Effector memory CD8-positive, alpha-beta T cell (primary cell): Measurements from ENCODE around the gene CLRN3.

Experiments
- ATAC-seq: fragments of 150-1000 bp; cut with Tn5 transposase; replicated peaks from 2 replicates; pipeline ENCODE4 v1.10.0; 2021; ENCODE audit warnings: mild to moderate bottlenecking, moderate library complexity
- DNase-seq, 3 experiments: peaks; one replicate each; pipeline ENCODE4 v3.0.0; 2021
- H3K27ac Mint-ChIP-seq, 2 donors: one replicate each; pipeline ENCODE4 v1.8.0; 2022; ENCODE audit warnings: mild to moderate bottlenecking in 2 of 2, mixed read lengths in 2 of 2, moderate library complexity in 2 of 2
- H3K27me3 Mint-ChIP-seq, 2 donors: one replicate each; pipeline ENCODE4 v1.8.0; 2022; ENCODE audit warnings: mixed read lengths in 2 of 2
- H3K36me3 Mint-ChIP-seq: one replicate; pipeline ENCODE4 v1.8.0; 2022; ENCODE audit warnings: mild to moderate bottlenecking, moderate library complexity, mixed read lengths; ENCODE audit not compliant: insufficient read depth
- H3K4me1 Mint-ChIP-seq, 2 donors: one replicate each; pipeline ENCODE4 v1.8.0; 2022; ENCODE audit warnings: low read depth in 2 of 2, mixed read lengths in 2 of 2
- H3K4me3 Mint-ChIP-seq, 2 donors: one replicate each; pipeline ENCODE4 v1.8.0; 2022; ENCODE audit warnings: mild to moderate bottlenecking in 2 of 2, mixed read lengths in 2 of 2, moderate library complexity in 2 of 2
- H3K9me3 Mint-ChIP-seq, 2 donors: one replicate each; pipeline ENCODE4 v1.8.0; 2022; ENCODE audit warnings: mixed read lengths in 2 of 2

The CLRN3 gene

GRCh38 chr10:127872011-127872761 lies 20.6 kb downstream of the CLRN3 start:
- Mint-ChIP-seq H3K36me3 (no peaks in the 10 kb centered on the region), H3K4me1 (no peaks in the 10 kb centered on the region), H3K9me3 (no peaks in the 10 kb centered on the region), H3K27ac (no peak overlapping the region), H3K4me3 (no peak overlapping the region), H3K27me3 (peaks cover 41 to 87% of the 10 kb centered on the region in 2 donors)
- no peak for ATAC-seq
- no peak for DNase-seq

- H3K4me1 Mint-ChIP-seq: no peaks in the 10 kb centered on the region
- ATAC-seq: no peak
- DNase-seq: no peak
- no peak overlapping the region for H3K4me3 Mint-ChIP-seq
- peaks cover 43 to 88% of the 10 kb centered on the region in 2 donors for H3K27me3 Mint-ChIP-seq
- H3K9me3 Mint-ChIP-seq: no peaks in the 10 kb centered on the region
- H3K27ac Mint-ChIP-seq: no peak overlapping the region
- no peaks in the 10 kb centered on the region for H3K36me3 Mint-ChIP-seq
These were observed 21.1 kb downstream of the CLRN3 start for GRCh38 chr10:127871631-127872010.

GRCh38 chr10:127869329-127869728 lies 23.4 kb downstream of the CLRN3 start:
- Mint-ChIP-seq H3K4me1 (no peaks in the 10 kb centered on the region), H3K4me3 (no peak overlapping the region), H3K27ac (no peak overlapping the region), H3K36me3 (no peaks in the 10 kb centered on the region), H3K9me3 (no peaks in the 10 kb centered on the region), H3K27me3 (peaks cover 55 to 86% of the 10 kb centered on the region in 2 donors)
- no peak for ATAC-seq
- no peak for DNase-seq

GRCh38 chr10:127867805-127868204 lies 24.9 kb downstream of the CLRN3 start:
- Mint-ChIP-seq H3K9me3 (peaks cover 0 to 2% of the 10 kb centered on the region in 2 donors), H3K36me3 (no peaks in the 10 kb centered on the region), H3K27me3 (peaks cover 64 to 71% of the 10 kb centered on the region in 2 donors), H3K27ac (no peak overlapping the region), H3K4me3 (no peak overlapping the region), H3K4me1 (no peaks in the 10 kb centered on the region)
- ATAC-seq (no peak), DNase-seq (no peak)

- ATAC-seq (no peak), DNase-seq (no peak)
- Mint-ChIP-seq H3K27me3 (peaks cover 55 to 58% of the 10 kb centered on the region in 2 donors), H3K4me3 (no peak overlapping the region), H3K4me1 (no peaks in the 10 kb centered on the region), H3K9me3 (peaks cover 0 to 2% of the 10 kb centered on the region in 2 donors), H3K36me3 (no peaks in the 10 kb centered on the region), H3K27ac (no peak overlapping the region)
These were observed 26.3 kb downstream of the CLRN3 start for GRCh38 chr10:127866276-127867013.

GRCh38 chr10:127863231-127863825 lies 29.4 kb downstream of the CLRN3 start:
- H3K27me3 Mint-ChIP-seq: peaks cover 30 to 37% of the 10 kb centered on the region in 2 donors
- H3K4me3 Mint-ChIP-seq: no peak overlapping the region
- H3K4me1 Mint-ChIP-seq: no peaks in the 10 kb centered on the region
- H3K27ac Mint-ChIP-seq: no peak overlapping the region
- no peaks in the 10 kb centered on the region for H3K36me3 Mint-ChIP-seq
- DNase-seq: no peak
- no peak for ATAC-seq
- peaks cover 0 to 2% of the 10 kb centered on the region in 2 donors for H3K9me3 Mint-ChIP-seq

- peaks cover 0 to 2% of the 10 kb centered on the region in 2 donors for H3K9me3 Mint-ChIP-seq
- H3K36me3 Mint-ChIP-seq: no peaks in the 10 kb centered on the region
- H3K27me3 Mint-ChIP-seq: peaks cover 13 to 23% of the 10 kb centered on the region in 2 donors
- no peaks in the 10 kb centered on the region for H3K4me1 Mint-ChIP-seq
- no peak for DNase-seq
- no peak overlapping the region for H3K4me3 Mint-ChIP-seq
- no peak for ATAC-seq
- no peak overlapping the region for H3K27ac Mint-ChIP-seq
These were observed 32.1 kb downstream of the CLRN3 start for GRCh38 chr10:127860592-127860991.

GRCh38 chr10:127855976-127856375 lies 36.8 kb downstream of the CLRN3 start:
- no peak overlapping the region for H3K27ac Mint-ChIP-seq
- H3K4me3 Mint-ChIP-seq: no peak overlapping the region
- no peaks in the 10 kb centered on the region for H3K36me3 Mint-ChIP-seq
- ATAC-seq (no peak), DNase-seq (no peak)
- H3K9me3 Mint-ChIP-seq: no peaks in the 10 kb centered on the region
- H3K4me1 Mint-ChIP-seq: peaks cover 4 to 10% of the 10 kb centered on the region in 2 donors
- peaks cover 24 to 45% of the 10 kb centered on the region in 2 donors for H3K27me3 Mint-ChIP-seq

GRCh38 chr10:127855591-127855881 lies 37.2 kb downstream of the CLRN3 start:
- H3K27me3 Mint-ChIP-seq: peaks cover 28 to 50% of the 10 kb centered on the region in 2 donors
- no peak for ATAC-seq
- DNase-seq: no peak
- no peaks in the 10 kb centered on the region for H3K9me3 Mint-ChIP-seq
- no peaks in the 10 kb centered on the region for H3K36me3 Mint-ChIP-seq
- H3K27ac Mint-ChIP-seq: no peak overlapping the region
- H3K4me3 Mint-ChIP-seq: no peak overlapping the region
- peaks cover 4 to 10% of the 10 kb centered on the region in 2 donors for H3K4me1 Mint-ChIP-seq

- Mint-ChIP-seq H3K4me3 (no peak overlapping the region), H3K36me3 (no peaks in the 10 kb centered on the region), H3K9me3 (no peaks in the 10 kb centered on the region), H3K27me3 (peaks cover 28 to 50% of the 10 kb centered on the region in 2 donors), H3K4me1 (peaks cover 4 to 10% of the 10 kb centered on the region in 2 donors), H3K27ac (no peak overlapping the region)
- ATAC-seq (no peak), DNase-seq (no peak)
These were observed 37.8 kb downstream of the CLRN3 start for GRCh38 chr10:127854769-127855590.

GRCh38 chr10:127853868-127854768 lies 38.6 kb downstream of the CLRN3 start:
- peaks cover 28 to 50% of the 10 kb centered on the region in 2 donors for H3K27me3 Mint-ChIP-seq
- no peaks in the 10 kb centered on the region for H3K36me3 Mint-ChIP-seq
- ATAC-seq (peak; percentile 72), DNase-seq (peak; percentile 21 to 25 (median 23))
- H3K4me1 Mint-ChIP-seq: peaks cover 4 to 10% of the 10 kb centered on the region in 2 donors
- no peak overlapping the region for H3K27ac Mint-ChIP-seq
- H3K9me3 Mint-ChIP-seq: no peaks in the 10 kb centered on the region
- no peak overlapping the region for H3K4me3 Mint-ChIP-seq

GRCh38 chr10:127852456-127852855 lies 40.3 kb downstream of the CLRN3 start:
- peaks cover 28 to 50% of the 10 kb centered on the region in 2 donors for H3K27me3 Mint-ChIP-seq
- no peak overlapping the region for H3K4me3 Mint-ChIP-seq
- no peak for ATAC-seq
- no peak for DNase-seq
- no peaks in the 10 kb centered on the region for H3K36me3 Mint-ChIP-seq
- H3K9me3 Mint-ChIP-seq: no peaks in the 10 kb centered on the region
- H3K27ac Mint-ChIP-seq: no peak overlapping the region
- H3K4me1 Mint-ChIP-seq: peaks cover 10 to 14% of the 10 kb centered on the region in 2 donors
